LoVo (cell line): Measurements from ENCODE around the gene DYNLRB1.
"Not testable (repeated sequence)": the region's sequence is repeated elsewhere in the genome, so short reads cannot be mapped to it uniquely, and the experiment has no call there.

Experiments
- DNase-seq: peaks from one replicate; pipeline ENCODE4 v3.0.0-alpha.2; 2016; ENCODE audit warnings: low spot score

DYNLRB1 gene

GRCh38 chr20:34512266-34512954, 3.8 kb upstream of the DYNLRB1 start:
- no peak for DNase-seq

GRCh38 chr20:34512955-34513419, 3.2 kb upstream of the DYNLRB1 start:
- no peak for DNase-seq

DNA sequence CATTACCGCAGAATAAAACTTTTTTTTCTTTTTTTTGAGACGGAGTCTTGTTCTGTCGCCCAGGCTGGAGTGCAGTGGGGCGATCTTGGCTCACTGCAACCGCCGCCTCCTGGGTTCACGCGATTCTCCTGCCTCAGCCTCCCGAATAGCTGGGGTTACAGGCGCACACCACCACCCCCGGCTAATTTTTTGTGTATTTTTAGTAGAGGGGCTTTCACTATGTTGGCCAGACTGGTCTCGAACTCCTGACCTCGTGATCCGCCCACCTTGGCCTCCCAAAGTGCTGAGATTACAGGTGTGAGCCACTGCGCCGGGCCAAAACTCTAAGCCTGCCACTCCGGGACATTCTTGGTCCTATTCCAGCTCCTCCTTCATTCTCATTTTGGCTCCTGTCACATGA, 2.2 kb upstream of the DYNLRB1 start:
- not testable (repeated sequence) for DNase-seq

- DNase-seq = no peak
Measured at GRCh38 chr20:34514897-34515483, 1.2 kb upstream of the DYNLRB1 start.

DNA sequence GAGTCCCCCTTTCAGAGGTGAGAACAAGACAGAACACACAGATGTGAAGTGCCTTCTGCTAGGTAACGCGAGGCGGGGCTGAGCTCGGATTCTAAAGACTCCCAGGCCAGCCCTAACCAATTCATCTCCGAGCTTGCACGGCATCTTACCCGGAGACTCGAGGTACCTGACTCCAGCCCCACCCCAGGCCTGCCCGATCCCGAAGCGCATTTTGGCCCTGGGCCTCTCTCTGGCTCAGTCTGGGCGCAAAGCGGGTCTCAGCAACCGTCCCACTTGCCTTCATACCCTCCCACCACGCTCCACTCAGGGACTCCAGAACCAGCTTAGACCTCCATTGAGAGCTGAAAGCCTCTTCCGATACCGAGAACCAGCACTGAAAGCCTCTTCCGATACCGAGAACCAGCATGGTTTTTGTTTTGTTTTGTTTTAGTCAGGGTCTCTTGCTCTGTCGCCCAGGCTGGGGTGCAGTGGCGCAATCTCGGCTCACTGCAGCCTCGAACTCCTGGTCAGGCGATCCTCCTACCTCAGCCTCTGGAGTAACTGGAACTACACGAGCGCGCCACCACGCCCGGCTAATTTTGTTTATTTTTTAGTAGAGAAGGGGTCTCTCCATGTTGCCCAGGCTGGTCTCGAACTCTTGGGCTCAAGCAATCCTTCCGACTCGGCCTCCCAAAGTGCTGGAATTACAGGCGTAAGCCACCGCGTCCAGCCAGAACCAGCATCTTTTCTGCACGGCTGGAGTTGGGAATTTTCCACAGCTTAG, 557 bp upstream of the DYNLRB1 start:
- peak; percentile 80 for DNase-seq

- no peak for DNase-seq
Measured at GRCh38 chr20:34517114-34517505, 888 bp downstream of the DYNLRB1 start.

DNA sequence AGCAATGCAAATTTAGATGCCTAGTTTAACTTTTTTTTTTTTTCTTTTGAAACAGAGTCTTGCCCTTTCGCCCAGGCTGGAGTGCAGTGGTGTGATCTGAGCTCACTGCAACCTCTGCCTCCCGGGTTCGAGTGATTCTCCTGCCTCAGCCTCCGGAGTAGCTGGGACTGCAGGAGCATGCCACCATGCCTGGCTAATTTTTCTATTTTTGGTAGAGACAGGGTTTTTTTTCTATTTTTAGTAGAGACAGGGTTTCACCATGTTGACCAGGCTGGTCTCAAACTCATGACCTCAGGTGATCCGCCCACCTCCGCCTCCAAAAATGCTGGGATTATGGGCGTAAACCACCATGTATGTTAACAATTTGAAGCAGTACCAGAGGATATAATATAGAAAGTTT, 2.6 kb downstream of the DYNLRB1 start:
- DNase-seq = not testable (repeated sequence)

- DNase-seq = not testable (repeated sequence)
Measured at GRCh38 chr20:34519841-34520240, 3.6 kb downstream of the DYNLRB1 start.

GRCh38 chr20:34522969-34523871, 7.0 kb downstream of the DYNLRB1 start:
- DNase-seq = peak; percentile 17

DNA sequence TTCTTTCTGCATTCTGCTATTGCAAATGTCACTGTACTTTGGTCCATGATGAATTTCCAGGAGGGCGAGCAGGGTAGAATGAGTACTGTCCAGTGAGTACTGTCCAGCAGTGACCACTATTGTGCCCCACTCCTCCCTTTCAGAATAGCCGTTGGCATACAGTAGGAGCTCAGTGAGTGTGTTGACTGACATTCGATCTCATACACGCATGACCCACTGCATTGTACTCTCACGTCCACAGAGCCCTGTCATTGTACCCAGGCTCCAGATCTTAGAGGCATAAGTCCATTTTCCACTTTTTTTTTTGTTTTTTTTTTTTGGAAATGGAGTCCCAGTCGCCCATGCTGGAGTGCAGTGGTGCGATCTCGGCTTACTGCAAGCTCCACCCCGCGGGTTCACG, 8.2 kb downstream of the DYNLRB1 start:
- DNase-seq = no peak

GRCh38 chr20:34525342-34525708, 9.1 kb downstream of the DYNLRB1 start:
- peak; percentile 4 for DNase-seq

GRCh38 chr20:34525709-34526416, 9.6 kb downstream of the DYNLRB1 start:
- DNase-seq = peak; percentile 97

DNA sequence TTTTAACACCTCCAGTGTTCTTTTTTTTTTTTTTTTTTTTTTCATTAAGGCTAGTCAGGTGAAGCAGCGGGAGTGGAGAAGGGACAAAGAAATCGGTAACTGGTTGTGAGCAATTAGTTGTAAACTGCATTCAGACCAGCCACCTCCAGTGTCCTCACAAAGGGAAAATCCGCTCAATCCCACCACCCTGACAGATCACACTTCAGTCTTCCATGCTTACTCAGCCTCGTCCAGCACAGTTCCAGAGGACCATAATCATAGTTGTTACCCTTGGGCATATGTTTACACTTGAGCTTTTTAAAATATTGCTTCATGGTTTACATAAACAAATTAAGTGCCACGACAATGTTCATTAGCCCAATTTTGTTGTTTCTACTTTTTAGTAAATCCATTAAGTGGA, 10.2 kb downstream of the DYNLRB1 start:
- DNase-seq = no peak

GRCh38 chr20:34527016-34527415, 10.8 kb downstream of the DYNLRB1 start:
- DNase-seq = no peak

DNA sequence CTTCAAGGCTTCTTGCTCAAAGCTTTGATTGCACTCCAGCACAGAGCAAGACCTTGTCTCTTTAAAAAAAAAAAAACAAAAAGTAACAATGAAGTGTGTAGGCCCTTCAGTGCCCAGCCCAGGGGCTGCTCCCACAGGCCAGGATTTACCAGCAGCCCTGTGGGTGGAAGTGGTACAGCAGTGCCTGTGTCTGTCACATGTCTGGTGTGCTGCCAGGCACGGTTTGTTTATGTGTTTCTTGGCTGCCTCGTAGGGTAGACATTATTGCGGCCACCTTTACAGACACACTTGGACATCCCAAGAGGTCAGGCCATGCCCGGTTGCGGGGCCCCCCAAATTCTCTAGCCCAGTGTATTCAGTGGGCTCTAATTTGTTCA, 12.7 kb downstream of the DYNLRB1 start:
- no peak for DNase-seq

GRCh38 chr20:34529742-34530141, 13.5 kb downstream of the DYNLRB1 start:
- no peak for DNase-seq

GRCh38 chr20:34530342-34530741, 14.1 kb downstream of the DYNLRB1 start:
- DNase-seq = no peak

GRCh38 chr20:34531608-34532265, 15.5 kb downstream of the DYNLRB1 start:
- DNase-seq = no peak

DNA sequence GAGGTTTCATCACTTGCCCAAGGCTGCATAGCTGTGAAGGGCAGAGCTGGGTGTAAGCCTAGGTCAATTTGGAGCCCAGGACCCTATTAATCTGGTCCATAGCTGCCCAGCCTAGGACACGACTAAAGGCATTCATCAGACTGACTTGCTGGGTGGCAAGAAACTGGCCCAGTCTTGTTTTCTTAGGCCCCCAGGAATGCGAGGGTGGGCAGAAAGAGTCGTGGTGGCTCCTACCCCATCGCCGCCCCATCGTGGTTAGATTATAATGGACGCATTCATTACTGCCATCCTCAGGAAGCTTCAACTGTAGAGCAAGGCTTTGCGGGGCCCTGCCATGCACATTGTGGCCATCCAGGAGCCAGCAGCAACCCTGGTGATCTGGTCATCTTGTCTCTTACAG, 16.1 kb downstream of the DYNLRB1 start:
- no peak for DNase-seq

DNA sequence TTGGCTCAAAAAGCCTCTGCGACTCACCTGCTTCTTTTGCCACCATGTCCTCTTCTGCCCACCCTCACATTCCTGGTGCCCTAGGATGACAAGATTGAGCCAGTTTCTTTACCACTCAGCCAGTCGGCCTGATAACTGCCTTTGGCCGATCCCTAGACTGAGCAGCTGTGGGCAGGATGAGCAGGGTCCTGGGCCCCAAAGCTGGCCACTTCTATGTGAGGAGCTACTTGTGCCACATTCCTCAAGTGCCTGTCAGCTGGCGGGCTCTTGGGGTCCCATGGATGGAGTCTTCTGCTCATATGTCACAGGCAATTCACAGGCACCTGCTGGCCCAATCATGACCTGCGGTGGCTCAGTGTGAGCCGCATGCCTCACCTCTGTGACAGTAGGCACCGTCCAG, 16.5 kb downstream of the DYNLRB1 start:
- DNase-seq = no peak
